Activated naive CD4-positive, alpha-beta T cell treated with anti-CD3 and anti-CD28 coated beads for 36 hours (primary cell): Measurements from ENCODE around the gene DENND5B. TPM values are rescaled to one million over a fixed set of nuclear protein-coding genes. Genes with fewer than 3 reads are reported as not detected.

Source experiments
- CTCF ChIA-PET: fragments of 350-600 bp; sonication (Branson Sonifier 250); formaldehyde crosslinking; loops from one replicate; lab custom pipeline; 2021; ENCODE audit warnings: antibody characterized with exemption; lab: Charles Lee
- DNase-seq: peaks from one replicate; pipeline ENCODE4 v3.0.0-alpha.2; 2020
- H3K27ac Mint-ChIP-seq: one replicate; pipeline ENCODE4 v1.8.0; 2021; ENCODE audit warnings: mild to moderate bottlenecking, mixed read lengths
- H3K27me3 Mint-ChIP-seq: one replicate; pipeline ENCODE4 v1.8.0; 2021; ENCODE audit warnings: low read depth, mixed read lengths
- H3K36me3 Mint-ChIP-seq: one replicate; pipeline ENCODE4 v1.8.0; 2021; ENCODE audit warnings: low read depth, mixed read lengths
- H3K4me1 Mint-ChIP-seq: one replicate; pipeline ENCODE4 v1.8.0; 2021; ENCODE audit warnings: low read depth, mixed read lengths
- H3K4me3 Mint-ChIP-seq: one replicate; pipeline ENCODE4 v1.8.0; 2021; ENCODE audit warnings: mild to moderate bottlenecking, moderate library complexity, mixed read lengths
- H3K9me3 Mint-ChIP-seq: one replicate; pipeline ENCODE4 v1.8.0; 2021; ENCODE audit warnings: mixed read lengths
- intact Hi-C: fragments of 100-400 bp; cut with micrococcal nuclease; formaldehyde crosslinking; loops from one replicate; pipeline ENCODE4 v1.15.1; 2023
- total RNA-seq, 2 experiments: library from RNA; stranded (reverse); gene quantifications; one replicate each; pipeline ENCODE4 v1.2.3, GENCODE V29; 2021

DENND5B gene
- under 1 TPM; 0.29 to 0.37 TPM for total RNA-seq

DNA sequence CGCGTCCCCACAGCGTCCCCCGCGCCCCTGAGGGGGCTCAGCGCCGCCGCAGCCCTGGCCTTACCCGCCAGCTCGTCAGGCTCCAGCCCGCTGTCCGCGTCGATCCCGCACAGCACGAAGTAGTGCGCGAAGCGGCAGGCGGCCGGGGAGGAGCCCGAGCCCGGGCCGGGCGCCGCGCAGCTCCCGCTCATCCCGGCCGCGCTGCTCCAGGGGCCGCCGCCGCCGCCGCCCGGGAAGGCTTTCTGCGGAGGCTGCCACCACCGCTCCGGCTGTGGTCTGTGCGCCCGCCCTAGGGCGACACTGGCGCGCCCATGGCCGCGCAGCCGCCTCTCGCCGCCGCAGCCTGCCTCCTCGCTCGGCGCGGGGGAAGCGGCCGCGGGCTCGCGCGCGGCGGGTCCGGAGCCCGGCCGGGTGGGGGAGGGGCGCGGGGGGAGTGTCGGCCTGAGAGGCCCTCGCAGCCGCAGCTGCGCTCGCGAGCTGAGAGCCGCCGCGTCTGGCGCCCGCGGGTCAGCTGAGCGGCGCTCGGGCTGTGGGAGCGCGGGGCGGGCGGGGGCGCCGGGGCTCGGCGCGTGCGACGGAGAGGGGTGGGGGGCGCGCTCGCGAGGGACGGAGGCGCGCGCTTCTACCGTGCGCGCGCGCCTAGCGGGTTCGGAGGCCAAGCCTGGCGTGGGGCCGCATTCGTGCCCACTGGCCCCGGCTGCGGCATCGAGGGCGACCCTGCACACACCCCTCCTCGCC lies at the start of gene DENND5B:
Gene DENND5B, minus strand, starts transcription at position 495 of the 738 bp plus-strand sequence. Its CDS starts 304 bp downstream, at position 191.
- Mint-ChIP-seq H3K36me3 (peaks cover 5% of the 10 kb centered on the region), H3K4me1 (peaks cover 9% of the 10 kb centered on the region), H3K27ac (no peak within 1 kb of the TSS), H3K9me3 (no peaks in the 10 kb centered on the region), H3K4me3 (peak within 1 kb of the TSS; percentile 79), H3K27me3 (peaks cover 51% of the 10 kb centered on the region)
- peak; percentile 19 for DNase-seq
- CTCF ChIA-PET = no interaction called here
- intact Hi-C loops = loop anchor here (2.0 kb wide), 1 partner anchor 264 kb away; the partner anchor contains the start of gene SINHCAF

DNA sequence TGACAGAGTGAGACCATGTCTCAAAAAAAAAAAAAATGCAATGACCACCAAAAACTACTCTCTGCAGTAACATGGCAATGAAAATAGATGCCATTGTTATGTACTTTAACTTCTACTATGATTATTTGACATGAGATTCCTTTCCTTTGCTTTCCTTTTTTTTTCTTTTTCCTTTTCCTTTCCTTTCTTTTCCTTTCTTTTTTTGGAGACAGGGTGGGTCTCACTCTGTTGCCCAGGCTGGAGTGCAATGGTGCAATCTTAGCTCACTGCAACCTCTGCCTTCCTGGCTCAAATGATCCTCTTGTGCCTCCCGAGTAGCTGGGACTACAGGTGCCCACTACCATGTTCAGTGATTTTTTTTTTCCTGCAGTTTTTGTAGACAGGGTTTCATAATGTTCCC lies 43.7 kb upstream of the DENND5B start:
- Mint-ChIP-seq H3K4me3 (no peak overlapping the region), H3K36me3 (no peaks in the 10 kb centered on the region), H3K4me1 (peaks cover 4% of the 10 kb centered on the region), H3K27me3 (no peaks in the 10 kb centered on the region), H3K27ac (no peak overlapping the region), H3K9me3 (no peaks in the 10 kb centered on the region)
- DNase-seq = no peak
- intact Hi-C loops = no loop called here
- CTCF ChIA-PET = interaction anchor here (0.6 to 4.1 kb wide), 4 partner anchors 160 to 243 kb away, joined by 3 to 46 read pairs (median 5); no protein-coding TSS in a partner anchor

DNA sequence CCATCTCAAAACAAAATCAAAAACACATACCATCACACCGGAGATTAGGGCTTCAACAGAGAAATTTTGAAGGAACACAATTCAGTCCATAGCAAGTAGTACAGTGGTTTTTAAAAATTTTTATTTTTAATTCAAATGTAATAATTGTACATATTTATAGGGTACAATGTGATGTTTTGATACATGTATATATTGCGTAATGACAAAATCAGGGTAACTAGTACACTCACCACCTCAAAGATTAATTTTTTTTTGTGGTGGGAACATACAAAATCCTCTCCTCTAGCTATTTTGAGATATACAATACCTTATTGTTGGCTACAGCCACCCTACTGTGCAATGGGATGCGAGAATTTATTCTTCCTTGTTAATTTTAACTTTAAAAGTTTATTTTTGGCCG lies 42.5 kb upstream of the DENND5B start:
- Mint-ChIP-seq H3K4me3 (no peak overlapping the region), H3K4me1 (peaks cover 4% of the 10 kb centered on the region), H3K36me3 (no peaks in the 10 kb centered on the region), H3K27me3 (no peaks in the 10 kb centered on the region), H3K9me3 (no peaks in the 10 kb centered on the region), H3K27ac (no peak overlapping the region)
- CTCF ChIA-PET = interaction anchor here (4.1 kb wide), 1 partner anchor 230 kb away, joined by 46 read pairs; no protein-coding TSS in a partner anchor
- intact Hi-C loops = no loop called here
- DNase-seq = no peak

DNA sequence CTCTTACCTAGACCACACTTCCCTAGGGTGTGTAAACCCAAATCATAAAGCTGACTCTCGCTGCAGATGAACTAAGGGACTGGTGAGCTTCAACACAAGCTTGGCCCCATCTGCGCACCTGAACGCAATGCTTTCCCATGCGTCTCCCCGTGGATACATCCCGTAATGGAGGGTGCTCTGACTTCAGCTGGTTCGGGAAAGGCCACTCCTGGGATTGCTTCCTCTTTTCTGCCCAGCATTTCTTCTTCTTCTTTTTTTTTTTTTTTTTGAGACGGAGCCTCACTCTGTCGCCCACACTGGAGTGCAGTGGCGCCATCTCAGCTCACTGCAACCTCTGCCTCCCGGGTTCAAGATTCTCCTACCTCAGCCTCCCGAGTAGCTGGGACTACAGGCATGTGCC lies 40.9 kb upstream of the DENND5B start:
- Mint-ChIP-seq H3K27me3 (no peaks in the 10 kb centered on the region), H3K27ac (no peak overlapping the region), H3K36me3 (no peaks in the 10 kb centered on the region), H3K9me3 (no peaks in the 10 kb centered on the region), H3K4me1 (peaks cover 4% of the 10 kb centered on the region), H3K4me3 (no peak overlapping the region)
- intact Hi-C loops = no loop called here
- CTCF ChIA-PET = no interaction called here
- DNase-seq = no peak

DNA sequence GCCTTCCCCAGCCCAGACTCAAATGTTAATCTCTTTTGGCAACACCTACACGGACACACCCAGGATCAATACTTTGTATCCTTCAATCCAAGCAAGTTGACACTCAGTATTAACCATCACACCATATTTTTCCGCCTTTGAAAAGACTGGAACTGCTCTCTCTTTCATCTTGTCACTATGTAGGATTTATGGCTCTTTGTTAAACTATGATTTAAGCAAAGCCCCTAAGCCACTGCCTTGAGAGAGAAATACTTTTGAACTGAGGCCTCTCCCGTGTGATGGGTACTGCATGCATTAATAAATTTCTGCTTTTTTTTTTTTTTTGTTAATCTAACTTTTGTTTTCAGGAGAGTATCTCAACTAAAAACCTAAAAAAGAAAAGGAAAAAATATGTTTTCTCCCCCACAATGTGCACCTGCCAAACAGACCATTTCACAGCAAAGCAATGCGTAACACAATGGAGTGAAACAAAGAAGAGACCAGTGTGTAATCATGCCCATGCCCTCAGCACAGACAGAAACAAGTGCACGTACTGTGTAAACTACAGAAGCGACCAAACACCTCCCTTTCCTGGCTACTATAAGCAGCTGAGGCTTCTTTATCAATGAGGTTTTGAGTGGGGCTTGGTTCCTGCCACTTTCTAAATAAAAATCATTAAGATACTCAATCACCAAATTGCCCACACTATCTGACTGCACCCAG lies 40.2 kb upstream of the DENND5B start:
- Mint-ChIP-seq H3K27me3 (no peaks in the 10 kb centered on the region), H3K4me1 (peaks cover under 1% of the 10 kb centered on the region), H3K9me3 (no peaks in the 10 kb centered on the region), H3K27ac (no peak overlapping the region), H3K36me3 (no peaks in the 10 kb centered on the region), H3K4me3 (no peak overlapping the region)
- intact Hi-C loops = no loop called here
- no peak for DNase-seq
- CTCF ChIA-PET = no interaction called here

DNA sequence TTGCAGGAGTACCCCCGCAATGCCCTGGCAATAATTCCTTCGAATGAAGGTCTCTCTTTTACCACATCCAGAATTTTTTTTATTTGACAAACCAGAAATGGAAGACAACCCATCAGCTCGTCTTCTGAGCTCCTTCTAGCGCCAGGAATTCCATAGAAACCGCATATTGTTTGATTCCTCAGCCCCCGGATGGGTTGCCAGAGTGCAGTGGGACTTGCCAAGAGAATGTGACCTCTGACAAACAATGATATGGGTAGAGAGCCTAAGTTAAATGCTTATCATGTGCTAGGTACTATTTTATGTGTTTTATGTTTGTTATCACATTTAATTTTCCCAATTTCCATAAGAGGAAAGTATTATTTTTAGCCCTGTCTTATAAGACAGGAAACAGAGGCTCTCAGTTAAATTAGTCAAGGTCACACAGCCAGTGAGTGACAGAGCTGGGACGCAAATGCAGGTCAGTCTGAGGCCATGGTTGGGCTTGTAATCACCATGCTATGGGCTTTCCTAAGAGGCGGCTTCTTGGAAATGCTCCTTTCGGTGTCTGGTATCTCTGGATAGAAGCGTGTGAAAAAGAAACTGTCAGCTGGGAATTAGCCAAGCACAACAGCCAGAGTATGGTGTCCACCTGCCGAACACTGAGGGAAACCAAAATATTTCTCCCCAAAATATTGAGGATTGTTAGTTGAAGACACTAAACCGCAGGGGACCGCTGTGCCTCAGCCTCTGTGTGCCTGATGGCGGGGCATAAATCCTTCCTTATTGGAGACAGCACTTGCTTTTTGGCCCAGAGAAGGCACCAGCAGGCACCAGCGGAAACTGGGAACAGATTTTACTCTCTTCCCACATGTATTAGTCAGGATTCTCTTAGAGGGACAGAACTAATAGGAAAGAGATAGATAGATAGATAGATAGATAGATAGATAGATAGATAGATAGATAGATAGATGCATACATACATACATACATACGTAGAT lies 39.1 kb upstream of the DENND5B start:
- intact Hi-C loops = no loop called here
- H3K4me3 Mint-ChIP-seq = no peak overlapping the region

DNA sequence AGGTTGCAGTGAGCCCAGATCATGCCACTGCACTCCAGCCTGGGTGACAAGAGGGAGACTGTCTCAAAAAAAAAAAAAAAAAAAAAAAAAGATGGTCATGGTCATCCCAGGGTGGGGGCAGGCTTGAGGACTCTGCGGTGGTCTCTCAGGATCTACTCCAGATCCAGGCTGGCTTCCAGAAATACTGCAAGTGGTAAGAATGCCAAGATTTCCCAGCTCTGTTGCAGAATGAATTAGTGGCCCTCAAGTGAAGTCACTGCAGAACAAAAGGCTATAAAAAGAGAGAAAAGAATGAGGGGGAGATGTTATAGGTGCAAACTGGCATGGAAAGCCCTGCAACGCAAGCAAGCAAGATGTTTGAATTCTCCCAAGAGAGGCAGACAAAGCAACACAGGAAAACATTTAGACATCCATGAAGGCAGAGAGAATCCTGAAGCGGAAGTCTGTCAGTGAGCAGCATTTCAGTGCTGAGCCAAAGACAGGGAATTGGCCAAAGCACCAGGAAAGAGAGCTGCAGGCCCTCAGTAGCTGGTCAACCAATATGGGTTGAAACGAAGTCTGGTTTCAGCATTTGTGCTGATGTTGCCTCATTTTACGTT lies 36.6 kb upstream of the DENND5B start:
- H3K4me1 Mint-ChIP-seq = peaks cover 2% of the 10 kb centered on the region
- CTCF ChIA-PET = no interaction called here
- intact Hi-C loops = no loop called here
- no peak for DNase-seq
- H3K36me3 Mint-ChIP-seq = no peaks in the 10 kb centered on the region
- H3K27ac Mint-ChIP-seq = no peak overlapping the region
- no peak overlapping the region for H3K4me3 Mint-ChIP-seq
- no peaks in the 10 kb centered on the region for H3K9me3 Mint-ChIP-seq
- no peaks in the 10 kb centered on the region for H3K27me3 Mint-ChIP-seq

More for the DNA sequence above, 39.1 kb upstream of the DENND5B start:
- no peaks in the 10 kb centered on the region for H3K36me3 Mint-ChIP-seq
- peaks cover 2% of the 10 kb centered on the region for H3K4me1 Mint-ChIP-seq
- H3K9me3 Mint-ChIP-seq = no peaks in the 10 kb centered on the region
- no peak overlapping the region for H3K27ac Mint-ChIP-seq
- no peak for DNase-seq
- CTCF ChIA-PET = interaction anchor here (0.6 kb wide), 1 partner anchor 295 kb away, joined by 3 read pairs; no protein-coding TSS in a partner anchor
- H3K27me3 Mint-ChIP-seq = no peaks in the 10 kb centered on the region

DNA sequence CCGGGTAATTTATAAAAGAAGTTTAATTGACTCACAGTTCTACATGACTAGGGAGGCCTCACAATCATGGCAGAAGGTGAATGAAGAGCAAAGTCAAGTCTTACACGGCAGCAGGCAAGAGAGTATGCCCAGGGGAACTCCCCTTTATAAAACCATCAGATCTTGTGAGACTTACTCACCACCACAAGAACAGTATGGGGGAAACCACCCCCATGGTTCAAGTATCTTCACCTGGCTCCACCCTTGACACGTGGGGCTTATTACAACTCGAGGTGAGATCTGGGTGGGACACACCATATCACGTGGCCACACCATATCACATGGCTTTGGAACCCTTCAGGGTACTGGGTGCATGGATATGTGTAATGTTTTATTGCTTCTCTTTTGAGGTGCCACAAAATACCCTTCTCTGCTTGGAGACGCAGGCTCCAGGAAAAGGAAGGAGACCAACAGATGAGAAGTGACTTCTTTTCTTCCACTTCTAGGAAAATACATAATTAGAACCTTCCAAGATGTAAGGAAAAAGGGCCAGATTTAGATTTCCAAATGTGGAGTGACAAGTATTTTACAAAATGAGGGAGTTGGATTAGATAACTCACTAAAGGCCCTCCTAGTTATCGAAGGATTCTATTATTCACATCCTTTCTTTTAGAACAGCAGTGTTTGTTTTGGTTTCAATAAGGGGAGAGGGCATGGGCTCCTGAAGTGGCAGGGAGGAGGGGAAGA lies 35.5 kb upstream of the DENND5B start:
- peaks cover 2% of the 10 kb centered on the region for H3K4me1 Mint-ChIP-seq
- intact Hi-C loops = no loop called here
- no peak overlapping the region for H3K4me3 Mint-ChIP-seq
- no peak overlapping the region for H3K27ac Mint-ChIP-seq
- H3K9me3 Mint-ChIP-seq = no peaks in the 10 kb centered on the region
- DNase-seq = peak; percentile 9
- CTCF ChIA-PET = no interaction called here
- no peaks in the 10 kb centered on the region for H3K27me3 Mint-ChIP-seq
- H3K36me3 Mint-ChIP-seq = no peaks in the 10 kb centered on the region

DNA sequence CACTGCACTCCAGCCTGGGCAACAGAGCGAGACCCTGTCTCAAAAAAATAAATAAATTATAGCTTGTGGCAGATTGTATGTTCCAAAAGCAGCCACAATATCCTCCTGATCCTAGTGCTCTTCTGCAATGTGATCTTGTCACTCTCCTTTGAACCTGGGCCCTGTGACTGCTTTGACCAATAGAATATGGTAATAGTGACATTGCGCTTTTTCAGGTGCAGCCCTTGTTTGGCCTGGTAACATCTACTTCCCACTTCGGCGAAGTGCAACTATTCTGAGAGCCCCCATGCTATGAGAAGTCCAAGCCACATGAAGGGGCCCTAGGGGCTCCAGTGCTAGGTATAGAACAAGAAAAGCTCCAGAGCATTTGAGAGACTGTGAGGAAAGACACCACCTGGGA lies 31.1 kb upstream of the DENND5B start:
- Mint-ChIP-seq H3K4me1 (peaks cover 2% of the 10 kb centered on the region), H3K27ac (no peak overlapping the region), H3K9me3 (no peaks in the 10 kb centered on the region), H3K27me3 (peaks cover 4% of the 10 kb centered on the region), H3K4me3 (no peak overlapping the region), H3K36me3 (no peaks in the 10 kb centered on the region)
- intact Hi-C loops = no loop called here
- no peak for DNase-seq
- CTCF ChIA-PET = interaction anchor here (0.6 kb wide), 1 partner anchor 9 kb away, joined by 3 read pairs; no protein-coding TSS in a partner anchor

DNA sequence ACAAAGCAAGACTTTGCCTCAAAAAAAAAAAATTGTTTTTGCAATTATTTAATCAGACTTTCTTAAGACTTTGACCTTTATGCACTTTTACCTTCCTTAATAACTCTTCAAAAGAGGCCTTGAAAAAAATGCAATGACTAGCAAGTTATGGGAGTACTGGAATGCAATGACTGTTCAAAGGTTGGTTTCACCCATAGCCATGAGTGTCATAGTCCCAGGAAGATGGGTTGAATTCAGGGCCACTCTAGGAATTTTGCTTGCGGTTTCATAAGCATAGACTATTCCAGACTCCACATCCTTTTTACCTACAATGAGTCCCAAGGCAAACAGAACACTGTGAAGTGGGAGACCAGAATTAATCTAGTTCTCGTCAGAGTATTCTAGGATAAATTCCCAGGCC lies 29.4 kb upstream of the DENND5B start:
- no peak for DNase-seq
- intact Hi-C loops = no loop called here
- no peaks in the 10 kb centered on the region for H3K36me3 Mint-ChIP-seq
- no peak overlapping the region for H3K27ac Mint-ChIP-seq
- H3K4me1 Mint-ChIP-seq = no peaks in the 10 kb centered on the region
- H3K4me3 Mint-ChIP-seq = no peak overlapping the region
- H3K9me3 Mint-ChIP-seq = no peaks in the 10 kb centered on the region
- CTCF ChIA-PET = no interaction called here
- H3K27me3 Mint-ChIP-seq = peaks cover 6% of the 10 kb centered on the region

DNA sequence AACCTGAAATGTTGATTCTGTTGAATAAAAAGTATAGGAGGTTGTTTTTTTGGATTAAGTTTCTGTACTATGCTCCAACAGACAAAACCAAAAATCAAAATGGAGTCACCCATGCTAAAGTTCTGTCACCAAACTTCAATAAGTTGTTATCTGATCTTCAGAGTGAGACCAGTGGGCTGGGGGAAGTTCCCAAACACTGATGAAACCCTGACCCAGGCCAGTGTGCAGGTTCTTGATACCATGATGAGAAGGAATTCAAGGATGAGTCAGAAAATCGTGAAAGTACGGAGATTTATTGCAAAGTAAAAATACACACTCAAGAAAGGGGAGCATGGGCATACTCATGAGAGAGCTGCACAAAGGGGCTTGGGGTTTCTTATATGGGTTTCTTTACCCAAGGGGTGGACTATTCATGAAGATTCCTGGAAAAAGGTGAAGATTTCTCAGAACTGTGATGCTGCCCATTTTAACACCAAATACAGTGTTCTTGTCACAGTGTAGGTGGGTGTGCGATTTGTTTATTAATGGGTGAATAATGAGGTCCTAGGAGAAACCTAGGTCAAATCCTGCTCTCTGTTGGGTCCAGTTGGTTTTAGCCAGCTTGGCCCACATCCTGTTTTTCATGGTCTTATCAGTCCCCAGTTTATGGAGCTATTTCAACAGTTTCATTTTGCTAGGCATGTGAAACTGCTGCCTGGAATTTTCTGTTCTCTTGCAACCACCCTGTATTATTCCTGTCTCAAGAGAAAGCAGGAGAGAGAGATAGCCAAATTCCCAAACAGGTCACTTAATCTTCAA lies 27.5 kb upstream of the DENND5B start:
- CTCF ChIA-PET = no interaction called here
- intact Hi-C loops = no loop called here
- Mint-ChIP-seq H3K9me3 (no peaks in the 10 kb centered on the region), H3K27ac (no peak overlapping the region), H3K4me1 (no peaks in the 10 kb centered on the region), H3K27me3 (peaks cover 6% of the 10 kb centered on the region), H3K4me3 (no peak overlapping the region), H3K36me3 (no peaks in the 10 kb centered on the region)
- no peak for DNase-seq
